Right atrium auricular region (tissue), 2 donors: ENCODE results near the gene CNIH1. TPM values are rescaled to one million over a fixed set of nuclear protein-coding genes. Genes with fewer than 3 reads are reported as not detected.
"Not testable (repeated sequence)": the region's sequence is repeated elsewhere in the genome, so short reads cannot be mapped to it uniquely, and the experiment has no call there.

ENCODE experiments used
- DNase-seq: peaks from one replicate; pipeline ENCODE4 v3.0.0-alpha.2; 2019; ENCODE audit warnings: low spot score
- H3K27ac ChIP-seq, 2 donors: fragments of 200-600 bp; sonication (generic); 1 replicate in 1 of 2; 2 replicates in 1 of 2; pipeline ENCODE4 v1.5.1; 2016 to 2019
- H3K27me3 ChIP-seq, 2 donors: fragments of 200-600 bp; sonication (generic); one replicate each; pipeline versions ENCODE4 v1.5.1 to v1.6.0; 2017 to 2019
- H3K36me3 ChIP-seq: fragments of 200-600 bp; sonication (generic); one replicate; pipeline ENCODE4 v1.5.1; 2016
- H3K4me1 ChIP-seq, 2 donors: fragments of 200-600 bp; sonication (generic); one replicate each; pipeline versions ENCODE4 v1.5.1 to v1.6.0; 2017 to 2019
- H3K4me3 ChIP-seq, 2 donors: fragments of 200-600 bp; sonication (generic); 1 replicate in 1 of 2; 2 replicates in 1 of 2; pipeline ENCODE4 v1.5.1; 2017 to 2019; ENCODE audit warnings: mild to moderate bottlenecking in 1 of 2, moderate library complexity in 1 of 2
- H3K9me3 ChIP-seq, 2 donors: fragments of 200-600 bp; sonication (generic); one replicate each; pipeline ENCODE4 v1.5.1; 2019
- CTCF ChIP-seq, 2 donors: fragments of 200-600 bp; sonication (generic); IDR thresholded peaks; one replicate each; pipeline ENCODE4 v1.5.1; 2019; ENCODE audit warnings: antibody characterized with exemption in 2 of 2
- total RNA-seq, 2 donors: library from RNA; depleted of rRNA; stranded (reverse); fragments of >200 nt; gene quantifications; one replicate each; pipeline ENCODE4 v1.1.0, GENCODE V29; 2016

Gene CNIH1
- total RNA-seq, 2 donors from 2014 or later, result 132 to 134 TPM

- TF ChIP-seq CTCF (IDR thresholded peaks at IDR 0.05), result no peak
- Histone ChIP-seq H3K4me1 (peaks cover 0 to 8% of the 10 kb centered on the region in 2 donors), H3K27ac (no peak overlapping the region), H3K36me3 (peaks cover 30% of the 10 kb centered on the region), H3K4me3 (no peak overlapping the region), H3K27me3 (no peaks in the 10 kb centered on the region), H3K9me3 (no peaks in the 10 kb centered on the region)
- DNase-seq, result no peak
Measured at GRCh38 chr14:54423991-54424390, 17.2 kb downstream of the CNIH1 start.

- no peak for DNase-seq
- no peak overlapping the region for H3K27ac ChIP-seq
- peak; percentile 47 to 73 for TF ChIP-seq CTCF (IDR thresholded peaks at IDR 0.05)
- no peak overlapping the region for H3K4me3 ChIP-seq
- peaks cover 0 to 8% of the 10 kb centered on the region in 2 donors for H3K4me1 ChIP-seq
- peaks cover 5% of the 10 kb centered on the region for H3K36me3 ChIP-seq
- H3K9me3 ChIP-seq, result no peaks in the 10 kb centered on the region
- no peaks in the 10 kb centered on the region for H3K27me3 ChIP-seq
Measured at GRCh38 chr14:54420478-54421142, 20.6 kb downstream of the CNIH1 start.

GRCh38 chr14:54411371-54411770 lies 29.8 kb downstream of the CNIH1 start:
- Histone ChIP-seq H3K9me3 (no peaks in the 10 kb centered on the region), H3K4me3 (no peak overlapping the region), H3K4me1 (no peaks in the 10 kb centered on the region), H3K27me3 (no peaks in the 10 kb centered on the region), H3K36me3 (no peaks in the 10 kb centered on the region), H3K27ac (no peak overlapping the region)
- TF ChIP-seq CTCF (IDR thresholded peaks at IDR 0.05), result no peak
- DNase-seq, result no peak

GRCh38 chr14:54410215-54410614 lies 31.0 kb downstream of the CNIH1 start:
- no peak overlapping the region for H3K4me3 ChIP-seq
- no peaks in the 10 kb centered on the region for H3K36me3 ChIP-seq
- TF ChIP-seq CTCF (IDR thresholded peaks at IDR 0.05), result no peak
- no peaks in the 10 kb centered on the region for H3K4me1 ChIP-seq
- no peak for DNase-seq
- no peaks in the 10 kb centered on the region for H3K27me3 ChIP-seq
- no peak overlapping the region for H3K27ac ChIP-seq
- H3K9me3 ChIP-seq, result no peaks in the 10 kb centered on the region

GRCh38 chr14:54403401-54404005 lies 37.7 kb downstream of the CNIH1 start:
- not testable (repeated sequence) for H3K9me3 ChIP-seq, H3K36me3 ChIP-seq, H3K4me1 ChIP-seq, DNase-seq, H3K4me3 ChIP-seq, H3K27ac ChIP-seq, H3K27me3 ChIP-seq

GRCh38 chr14:54399560-54399959 lies 41.6 kb downstream of the CNIH1 start:
- no peak for DNase-seq
- Histone ChIP-seq H3K4me1 (peaks cover 0 to 14% of the 10 kb centered on the region in 2 donors), H3K36me3 (no peaks in the 10 kb centered on the region), H3K9me3 (no peaks in the 10 kb centered on the region), H3K27ac (no peak overlapping the region), H3K4me3 (no peak overlapping the region), H3K27me3 (no peaks in the 10 kb centered on the region)
- no peak for TF ChIP-seq CTCF (IDR thresholded peaks at IDR 0.05)
